Gastroesophageal sphincter (tissue), 4 donors: ENCODE data around the gene HSPA6. TPM values are rescaled to one million over a fixed set of nuclear protein-coding genes. Genes with fewer than 3 reads are reported as not detected.
"Not testable (repeated sequence)": the region's sequence is repeated elsewhere in the genome, so short reads cannot be mapped to it uniquely, and the experiment has no call there.

Experiments
- ATAC-seq: fragments of 150-250 bp; one replicate; pipeline ENCODE4 v1.9.1; 2016; ENCODE audit warnings: mild to moderate bottlenecking, moderate library complexity
- H3K27ac ChIP-seq, 4 donors: fragments of 200-600 bp; sonication (generic) in 3 of 4; 1 replicate in 3 of 4; 2 replicates in 1 of 4; pipeline ENCODE4 v1.5.1; 2016 to 2019
- H3K27me3 ChIP-seq: fragments of 200-600 bp; sonication (generic); one replicate; pipeline ENCODE4 v1.5.1; 2019
- H3K36me3 ChIP-seq, 2 donors: fragments of 200-600 bp; sonication (generic); one replicate each; pipeline ENCODE4 v1.5.1; 2019; ENCODE audit warnings: control low read depth in 1 of 2
- H3K4me1 ChIP-seq, 3 donors: fragments of 200-600 bp; sonication (generic); 1 replicate in 2 of 3; 2 replicates in 1 of 3; pipeline ENCODE4 v1.5.1; 2016 to 2019; ENCODE audit warnings: control low read depth in 2 of 3
- H3K4me3 ChIP-seq, 2 donors: fragments of 200-600 bp; sonication (generic); one replicate each; pipeline ENCODE4 v1.5.1; 2019; ENCODE audit warnings: mild to moderate bottlenecking in 1 of 2, moderate library complexity in 1 of 2
- H3K9me3 ChIP-seq, 3 donors: fragments of 200-600 bp; sonication (generic); one replicate each; pipeline ENCODE4 v1.5.1; 2017 to 2019; ENCODE audit warnings: control low read depth in 2 of 3
- WGBS, 2 donors: methylation state at CpG; one replicate each; pipeline ENCODE4 v1.1.5; 2018; ENCODE audit warnings: low coverage in 1 of 2; 5-methylcytosine and 5-hydroxymethylcytosine counted together
- total RNA-seq, 4 donors: library from RNA; depleted of rRNA; stranded (reverse); fragments of >200 nt; gene quantifications; one replicate each; pipeline ENCODE4 v1.1.0, GENCODE V29; 2016

Gene HSPA6
- total RNA-seq, 4 donors from 2014 or later: 1.2 to 6.6 (median 2.0) TPM

DNA sequence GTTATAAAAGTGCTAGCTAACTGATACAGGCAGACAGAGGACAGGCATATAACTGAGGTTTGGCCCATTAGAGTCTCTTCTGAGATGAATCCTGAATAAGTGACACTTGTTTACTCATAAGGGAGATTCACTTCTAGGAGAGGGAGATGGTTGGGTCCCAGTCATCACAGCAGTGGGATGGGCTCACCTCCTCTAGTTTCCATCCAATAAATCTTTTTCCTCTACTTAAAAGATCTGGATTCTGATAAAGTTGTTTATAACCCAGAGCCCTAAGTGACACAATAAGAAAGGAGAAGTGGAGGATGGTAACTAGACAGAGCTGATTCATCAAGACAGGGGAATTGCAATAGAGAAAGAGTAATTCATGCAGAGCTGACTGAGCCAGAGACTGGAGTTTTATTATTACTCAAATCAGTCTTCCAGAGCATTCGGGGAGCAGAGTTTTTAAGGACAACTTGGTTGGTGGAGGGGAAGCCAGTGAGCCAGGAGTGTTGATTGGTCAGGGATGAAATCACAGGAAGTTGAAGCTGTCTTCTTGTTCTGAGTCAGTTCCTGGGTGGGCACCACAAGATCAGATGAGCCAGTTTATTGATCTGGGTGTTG, 30.6 kb downstream of the HSPA6 start:
- ATAC-seq: peak; percentile 39
- not testable (repeated sequence) for H3K36me3 ChIP-seq, H3K9me3 ChIP-seq, H3K4me1 ChIP-seq, H3K27me3 ChIP-seq, H3K27ac ChIP-seq, H3K4me3 ChIP-seq
- no CpG with 5 or more reads among the region's 1 CpG for WGBS, 2 donors

DNA sequence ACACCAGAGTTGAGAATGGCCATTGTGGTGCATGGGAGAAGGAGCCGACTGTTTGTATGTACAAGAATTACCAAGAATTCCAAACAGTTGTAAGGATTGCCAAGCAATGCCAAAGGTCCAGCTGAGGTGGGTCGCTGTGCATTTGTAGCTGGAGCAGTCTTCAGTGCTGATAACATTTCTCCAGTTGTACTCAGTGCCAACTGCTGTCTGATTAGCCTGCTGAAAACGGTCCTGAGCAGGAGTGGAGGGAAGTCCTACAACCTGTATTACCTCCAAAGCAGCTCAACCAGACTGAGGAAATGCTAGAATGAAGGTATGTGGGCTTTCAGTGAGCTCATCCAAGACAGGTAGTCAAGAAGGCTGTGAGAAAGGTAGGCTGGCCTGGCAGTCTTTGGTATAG, 31.8 kb downstream of the HSPA6 start:
- not testable (repeated sequence) for ATAC-seq, H3K27ac ChIP-seq, H3K4me1 ChIP-seq, H3K36me3 ChIP-seq, H3K9me3 ChIP-seq, H3K4me3 ChIP-seq, H3K27me3 ChIP-seq
- WGBS, 2 donors: 69% methylated on average over 3 of the region's 3 CpGs; no CpG with 5 or more reads in 1 of the 2 donors

DNA sequence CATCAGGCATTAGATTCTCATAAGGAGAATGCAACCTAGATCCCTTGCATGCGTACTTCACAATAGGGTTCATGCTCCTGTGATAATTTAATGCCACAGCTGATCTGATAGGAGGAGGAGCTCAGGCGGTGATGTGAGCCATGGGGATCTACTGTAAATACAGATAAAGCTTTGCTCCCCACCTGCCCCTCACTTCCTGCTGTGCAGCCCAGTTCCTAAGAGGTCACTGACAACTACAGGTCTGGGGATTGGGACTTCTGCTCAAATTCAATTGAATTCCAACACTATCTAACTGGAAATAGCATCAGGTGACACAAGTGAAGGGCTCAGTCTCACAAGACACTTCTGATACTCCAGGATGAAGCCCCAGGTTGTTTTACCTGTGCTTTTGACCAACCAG, 32.6 kb downstream of the HSPA6 start:
- not testable (repeated sequence) for H3K4me1 ChIP-seq, H3K4me3 ChIP-seq, H3K27me3 ChIP-seq, H3K36me3 ChIP-seq, H3K9me3 ChIP-seq, H3K27ac ChIP-seq, ATAC-seq
- no CpG with 5 or more reads among the region's 2 CpGs for WGBS, 2 donors

DNA sequence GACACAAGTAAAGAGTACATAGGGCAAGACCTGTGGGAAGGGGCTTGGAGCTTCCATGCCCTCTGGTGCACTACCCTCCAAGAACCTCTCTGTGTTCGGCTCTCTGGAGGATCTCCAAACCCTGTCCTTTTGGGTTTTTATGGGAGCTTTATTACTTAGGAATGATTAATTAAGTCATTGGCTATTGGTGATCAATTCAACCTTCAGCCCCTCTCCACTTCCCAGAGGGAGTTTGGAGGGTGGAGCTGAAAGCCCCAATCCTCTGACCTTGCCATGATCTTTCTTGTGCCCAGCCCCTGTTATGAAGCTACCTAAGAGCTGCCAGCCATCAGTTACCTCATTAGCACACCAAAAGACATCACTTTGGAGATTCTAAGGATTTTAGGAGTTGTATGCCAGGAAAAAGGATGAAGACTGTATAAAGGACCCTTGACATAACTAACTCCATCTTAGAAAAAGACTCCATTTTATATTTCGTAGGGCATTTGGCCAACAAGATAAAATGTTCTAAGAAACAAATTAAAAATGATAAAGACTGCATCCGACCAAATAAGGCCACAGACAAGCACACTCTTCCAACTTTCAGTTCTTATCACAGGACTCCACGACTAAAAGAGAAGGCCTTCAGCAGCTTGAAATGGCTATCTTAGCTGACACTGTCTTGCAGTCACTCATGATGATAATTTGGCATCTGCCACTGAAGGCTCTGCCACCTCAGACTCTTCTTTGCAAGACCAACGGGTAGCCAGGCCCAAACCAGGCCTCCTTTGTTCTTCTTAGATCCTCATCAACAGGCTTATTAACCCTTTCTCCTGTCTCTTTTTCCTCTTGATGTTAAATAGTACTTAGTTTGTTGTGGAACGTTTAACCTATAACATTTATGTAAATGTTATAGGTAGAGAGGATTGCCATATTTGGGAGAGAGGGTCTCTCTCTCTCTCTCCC, 33.4 kb downstream of the HSPA6 start:
- H3K36me3 ChIP-seq, H3K27me3 ChIP-seq, H3K4me1 ChIP-seq, H3K27ac ChIP-seq, ATAC-seq, H3K9me3 ChIP-seq, H3K4me3 ChIP-seq: not testable (repeated sequence)
- WGBS, 2 donors: 55 to 63% methylated on average over 1 to 2 of the region's 6 CpGs

DNA sequence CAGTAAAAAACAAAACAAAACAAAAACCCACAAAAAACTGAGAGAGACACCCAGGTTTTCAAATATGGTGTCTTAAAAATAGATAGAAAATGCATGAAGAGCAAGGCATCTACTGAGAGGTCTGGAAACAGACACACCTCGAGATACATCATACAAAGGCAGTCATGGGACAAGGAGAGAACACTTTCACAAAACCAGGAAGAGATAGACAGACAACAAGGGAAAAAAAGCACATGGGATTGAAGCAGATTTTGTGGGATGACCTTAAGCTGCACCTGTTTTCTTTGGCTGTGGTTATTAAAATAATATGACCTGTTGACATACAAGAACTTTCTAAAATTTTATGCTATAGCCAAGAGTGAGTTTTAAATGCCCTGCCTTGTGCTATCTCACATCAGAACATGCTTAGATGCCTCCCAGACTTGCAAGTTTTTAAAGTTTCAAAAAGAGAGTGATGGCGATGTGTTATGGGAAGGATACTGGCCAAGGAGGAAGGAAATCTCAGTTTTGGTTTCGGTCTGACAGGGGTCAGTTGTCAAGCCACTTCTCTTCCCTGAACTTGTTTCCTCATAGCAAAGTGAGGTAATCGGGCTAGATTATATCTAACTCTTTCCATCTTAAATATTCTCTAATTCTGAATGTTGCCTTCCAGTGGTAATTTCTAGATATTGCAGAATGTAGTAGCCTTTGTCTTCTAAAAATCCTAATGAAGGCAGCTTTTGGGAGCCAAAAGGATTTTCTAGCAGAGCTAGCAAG, 36.8 kb downstream of the HSPA6 start:
- peak; percentile 39 for ATAC-seq
- H3K27me3 ChIP-seq, H3K9me3 ChIP-seq, H3K27ac ChIP-seq, H3K4me3 ChIP-seq, H3K36me3 ChIP-seq, H3K4me1 ChIP-seq: not testable (repeated sequence)
- 60 to 73% methylated on average over 3 to 4 of the region's 4 CpGs for WGBS, 2 donors

DNA sequence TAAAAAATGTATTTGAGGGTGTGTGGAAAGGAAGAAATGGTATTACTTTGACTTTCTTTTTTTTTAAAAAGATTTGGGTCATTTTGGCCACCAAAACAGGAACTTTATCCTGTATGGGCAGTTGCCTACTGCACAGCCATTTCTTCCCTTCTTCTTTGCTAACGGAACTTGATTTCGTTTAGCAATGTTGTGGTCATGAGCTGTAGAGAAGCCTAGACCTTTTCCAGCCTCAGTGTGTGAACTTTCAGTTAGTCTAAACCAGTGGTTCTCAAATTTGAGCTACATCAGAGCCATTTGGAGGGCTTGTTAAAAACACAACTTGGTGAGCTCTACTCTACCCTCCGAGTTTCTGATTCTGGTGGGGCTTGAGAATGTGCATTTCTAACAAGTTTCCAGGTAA, 38.1 kb downstream of the HSPA6 start:
- not testable (repeated sequence) for H3K9me3 ChIP-seq, H3K36me3 ChIP-seq, ATAC-seq, H3K4me3 ChIP-seq, H3K27ac ChIP-seq, H3K27me3 ChIP-seq, H3K4me1 ChIP-seq
- WGBS, 2 donors: 70 to 83% methylated on average over 1 of the region's 3 CpGs

DNA sequence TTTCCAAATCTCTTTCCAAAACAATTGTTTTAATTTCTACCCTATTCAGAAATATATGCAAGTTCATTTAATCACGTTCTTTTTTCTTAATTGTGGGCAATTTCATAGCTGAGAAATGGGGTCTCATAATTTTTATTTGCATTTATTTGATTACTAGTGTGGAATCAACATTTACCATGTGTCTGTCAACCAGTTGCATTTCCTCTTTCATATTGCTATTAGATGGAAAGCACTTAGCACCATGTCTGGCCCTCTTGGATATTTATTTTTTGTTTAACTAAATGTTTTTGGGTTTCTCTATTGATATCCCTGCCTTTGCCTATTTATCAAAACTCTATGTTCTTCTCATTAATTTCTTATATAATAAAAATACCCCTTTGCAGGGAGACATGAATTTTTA, 39.2 kb downstream of the HSPA6 start:
- H3K27ac ChIP-seq, H3K27me3 ChIP-seq, H3K4me3 ChIP-seq, ATAC-seq, H3K36me3 ChIP-seq, H3K4me1 ChIP-seq, H3K9me3 ChIP-seq: not testable (repeated sequence)
- 45% methylated on average over 1 of the region's 1 CpG; no CpG with 5 or more reads in 1 of the 2 donors for WGBS, 2 donors

DNA sequence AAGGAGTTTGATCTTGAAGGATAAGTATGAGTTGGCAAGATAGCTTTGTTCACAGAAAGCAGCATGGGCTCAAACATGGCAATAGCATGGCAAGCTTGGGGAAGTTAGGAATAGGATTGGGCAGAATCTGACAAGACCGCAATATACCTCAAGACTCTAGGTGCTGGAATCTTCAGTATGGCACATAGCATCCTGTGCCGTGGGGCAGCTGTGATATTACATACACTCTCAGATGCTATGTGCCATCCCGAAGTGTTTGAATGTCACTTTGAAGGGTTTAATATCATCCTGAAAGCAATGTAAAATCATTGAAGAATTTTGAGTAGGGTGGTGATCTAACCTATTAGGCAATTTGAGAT, 42.2 kb downstream of the HSPA6 start:
- not testable (repeated sequence) for ATAC-seq
- 100% methylated on average over 1 of the region's 3 CpGs; no CpG with 5 or more reads in 1 of the 2 donors for WGBS, 2 donors

DNA sequence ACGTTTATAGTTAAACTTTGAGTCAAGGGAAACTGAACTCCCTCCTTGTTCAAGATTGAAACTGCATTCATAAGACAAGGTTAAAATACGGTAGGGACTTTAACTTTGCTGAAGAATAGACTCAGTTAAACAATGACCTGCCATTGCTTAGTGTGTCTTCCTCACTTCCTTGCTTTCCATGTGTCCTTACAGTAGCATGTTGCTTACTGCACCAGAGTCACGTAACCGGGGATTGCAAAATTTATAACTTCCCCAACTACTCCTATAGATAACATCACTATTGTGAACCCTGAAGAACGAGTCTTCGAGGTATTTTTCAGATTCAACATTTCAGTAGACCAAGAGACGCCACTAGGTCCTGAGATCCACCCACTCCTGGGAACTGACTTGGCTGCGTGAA, 47.4 kb downstream of the HSPA6 start:
- H3K27ac ChIP-seq, ATAC-seq, H3K4me1 ChIP-seq, H3K36me3 ChIP-seq, H3K27me3 ChIP-seq, H3K9me3 ChIP-seq, H3K4me3 ChIP-seq: not testable (repeated sequence)
- no CpG with 5 or more reads among the region's 8 CpGs for WGBS, 2 donors

More for the DNA sequence above, 42.2 kb downstream of the HSPA6 start:
- H3K4me3 ChIP-seq, H3K27me3 ChIP-seq, H3K4me1 ChIP-seq, H3K9me3 ChIP-seq, H3K27ac ChIP-seq, H3K36me3 ChIP-seq: not testable (repeated sequence)

Other genes with a start within 250 kb of the HSPA6 start
- gene MPZ, start 214.6 kb upstream of the HSPA6 start, total RNA-seq: 10 to 100 TPM in 2 of 4 donors, 1 to 10 TPM in 2; 5.3 to 18.7 (median 9.4) TPM
- 10 to 100 TPM in 3 of 4 donors, 1 to 10 TPM in 1; 7.5 to 59.1 (median 37.2) TPM for gene SDHC, start 210.2 kb upstream of the HSPA6 start, total RNA-seq
- not detected for gene CFAP126, start 156.7 kb upstream of the HSPA6 start, total RNA-seq
- 10 to 100 TPM; 16.3 to 74.1 (median 40.1) TPM for gene FCGR2A, start 19.1 kb upstream of the HSPA6 start, total RNA-seq
- 10 to 100 TPM in 2 of 4 donors, 1 to 10 TPM in 2; 3.7 to 23.5 (median 10.8) TPM for gene FCGR3A, start 25.3 kb downstream of the HSPA6 start, total RNA-seq
- 1 to 10 TPM in 2 of 4 donors, under 1 TPM in 1, not detected in 1; 0.66 to 2.0 (median 1.2) TPM for gene FCGR3B, start 106.6 kb downstream of the HSPA6 start, total RNA-seq
- 10 to 100 TPM; 10.1 to 30.9 (median 20.6) TPM for gene FCGR2B, start 138.6 kb downstream of the HSPA6 start, total RNA-seq
- gene FCRLA, start 182.7 kb downstream of the HSPA6 start, total RNA-seq: not detected
- gene FCRLB, start 197.0 kb downstream of the HSPA6 start, total RNA-seq: under 1 TPM in 3 of 4 donors, not detected in 1; 0.15 to 0.81 (median 0.23) TPM
- gene DUSP12, start 225.2 kb downstream of the HSPA6 start, total RNA-seq: 10 to 100 TPM; 16.8 to 31.8 (median 24.7) TPM
- 10 to 100 TPM; 28.6 to 32.4 (median 29.7) TPM for gene ATF6, start 241.8 kb downstream of the HSPA6 start, total RNA-seq